ENCODE measurements around the gene XAB2.

GRCh38 chr19:7607212-7607873 lies 22.0 kb downstream of the XAB2 start:
- no peak for TF ChIP-seq CTCF (IDR thresholded peaks at IDR 0.05; ENCODE audit: low read depth, low read length)
- TF ChIP-seq POLR2A (IDR thresholded peaks at IDR 0.05; ENCODE audit: extremely low read depth, insufficient read length), result no peak
